T-helper 2 cell (primary cell): ENCODE results near the gene PPP2R5C.

ENCODE experiments used
- DNase-seq, 5 experiments: peaks; one replicate each; pipeline versions ENCODE4 v3.0.0 to v3.0.0-alpha.2; 2012 to 2022

Gene PPP2R5C

DNA sequence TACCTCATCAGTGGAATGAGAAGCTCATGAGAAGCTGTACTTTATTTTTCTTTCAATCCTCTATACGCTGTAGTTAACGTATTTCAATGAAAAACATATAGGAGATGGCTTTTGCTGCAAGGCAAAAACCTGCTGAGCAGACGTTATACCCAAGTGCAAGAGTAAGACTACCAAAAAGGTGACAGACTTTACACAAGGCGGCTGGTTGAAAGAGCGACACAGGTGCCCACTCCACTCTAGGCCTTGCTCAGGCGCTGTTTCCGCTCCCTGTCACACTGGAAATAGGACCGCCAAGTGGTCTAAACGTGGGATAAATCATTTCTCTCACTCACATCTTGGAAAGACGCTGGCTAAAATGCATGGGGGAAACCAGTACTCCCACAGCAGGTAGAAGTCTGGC, 54.5 kb downstream of the PPP2R5C start:
- peak in 2 of 5 experiments; percentile 58 to 72 for DNase-seq

- peak in 3 of 5 experiments; percentile 32 to 94 (median 71) for DNase-seq
Observed at GRCh38 chr14:101817501-101818001, 56.0 kb downstream of the PPP2R5C start.

- peak; percentile 39 to 97 (median 81) for DNase-seq
Observed at GRCh38 chr14:101819251-101819990, 57.9 kb downstream of the PPP2R5C start.

GRCh38 chr14:101820283-101820798, 58.8 kb downstream of the PPP2R5C start:
- peak in 2 of 5 experiments; percentile 49 to 83 for DNase-seq

DNA sequence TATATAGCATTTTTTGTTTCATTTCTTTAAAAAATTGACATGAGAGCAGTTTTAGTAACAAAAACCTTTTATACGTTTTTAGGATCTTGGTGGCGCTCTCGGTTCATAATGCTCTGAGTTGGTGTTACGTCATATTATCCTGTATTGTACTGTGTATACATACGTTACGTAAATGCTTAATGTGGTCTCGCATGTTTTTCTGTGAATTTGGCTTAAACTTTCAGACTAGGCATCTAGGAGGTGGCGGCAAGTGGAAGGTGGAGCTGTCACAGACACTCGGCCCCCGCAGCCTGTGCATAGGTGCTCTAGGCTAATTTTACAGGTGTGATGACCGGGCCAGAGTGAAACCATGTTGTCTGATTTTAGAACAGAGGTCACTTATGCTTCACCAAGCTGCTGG, 60.0 kb downstream of the PPP2R5C start:
- peak in 4 of 5 experiments; percentile 33 to 90 (median 70) for DNase-seq

DNA sequence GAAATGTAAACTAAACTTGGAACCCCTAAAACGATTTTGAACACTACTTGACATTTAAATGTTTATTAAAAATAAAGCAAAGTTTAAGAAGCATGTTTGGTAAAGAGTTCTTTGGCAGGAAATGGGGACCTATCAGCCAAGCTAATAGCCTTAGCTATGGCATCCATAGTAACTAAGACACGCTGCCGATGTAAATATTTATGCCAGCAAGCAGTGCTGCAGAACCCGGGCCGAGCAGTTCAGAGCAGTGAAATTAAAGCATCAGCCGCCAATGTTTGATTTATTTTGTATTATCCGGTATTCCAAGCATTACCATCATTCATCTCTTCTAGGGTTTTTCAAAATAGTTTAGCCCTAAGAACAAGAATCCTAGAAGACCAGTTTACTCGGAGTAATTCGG, 61.6 kb downstream of the PPP2R5C start:
- DNase-seq: peak in 3 of 5 experiments; percentile 30 to 74 (median 54)

DNA sequence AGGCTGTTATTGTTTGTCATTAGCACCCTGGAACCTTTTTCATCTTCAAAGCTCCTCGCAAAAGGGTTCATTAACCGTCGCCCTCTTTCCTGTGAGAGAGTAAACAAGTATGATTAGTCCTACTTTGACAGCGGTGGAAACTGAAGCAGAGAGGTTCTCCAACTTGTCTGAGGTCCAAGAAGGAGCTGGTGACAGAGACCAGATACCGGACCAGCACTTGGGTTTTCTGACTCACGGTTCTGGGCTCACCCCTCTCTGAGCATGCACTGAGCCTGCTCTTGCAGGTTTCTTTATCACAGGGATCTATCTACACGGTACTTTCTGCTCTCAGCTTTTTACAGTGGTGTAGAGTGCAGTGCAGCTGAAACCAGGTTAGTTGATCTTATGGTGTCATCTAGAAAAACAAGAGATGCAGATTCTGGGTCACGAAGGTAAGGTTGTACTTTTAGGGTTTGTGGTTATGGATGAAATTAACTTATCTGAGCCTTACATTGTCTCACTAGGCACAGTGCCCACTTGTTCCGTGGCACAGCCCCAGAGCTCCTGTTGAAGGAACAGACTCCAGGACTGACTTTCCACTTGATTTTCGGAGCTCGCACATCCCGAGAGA, 62.1 kb downstream of the PPP2R5C start:
- peak in 4 of 5 experiments; percentile 58 to 96 (median 78) for DNase-seq

DNA sequence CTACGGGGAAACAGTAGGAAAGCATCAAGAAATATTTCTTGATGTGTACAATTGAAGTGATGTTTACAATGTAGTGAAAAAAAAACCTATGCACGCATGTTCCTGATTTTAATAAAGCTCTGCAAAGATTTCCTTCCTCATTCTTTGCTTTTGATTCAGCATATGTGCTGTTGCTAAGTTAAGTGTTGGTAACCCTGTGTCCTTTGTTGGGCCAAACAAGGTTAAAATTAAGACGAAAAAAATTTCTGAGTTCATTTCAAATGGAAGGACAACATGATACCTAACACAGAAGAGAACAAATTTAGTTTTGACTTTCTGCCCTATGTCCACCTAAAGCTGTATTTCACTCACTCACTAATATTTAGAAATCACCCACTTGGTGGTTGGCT, 62.8 kb downstream of the PPP2R5C start:
- DNase-seq: no peak

- DNase-seq: peak in 1 of 5 experiments; percentile 54
Observed at GRCh38 chr14:101825797-101826196, 64.3 kb downstream of the PPP2R5C start.

GRCh38 chr14:101826351-101826750, 64.8 kb downstream of the PPP2R5C start:
- no peak for DNase-seq

DNA sequence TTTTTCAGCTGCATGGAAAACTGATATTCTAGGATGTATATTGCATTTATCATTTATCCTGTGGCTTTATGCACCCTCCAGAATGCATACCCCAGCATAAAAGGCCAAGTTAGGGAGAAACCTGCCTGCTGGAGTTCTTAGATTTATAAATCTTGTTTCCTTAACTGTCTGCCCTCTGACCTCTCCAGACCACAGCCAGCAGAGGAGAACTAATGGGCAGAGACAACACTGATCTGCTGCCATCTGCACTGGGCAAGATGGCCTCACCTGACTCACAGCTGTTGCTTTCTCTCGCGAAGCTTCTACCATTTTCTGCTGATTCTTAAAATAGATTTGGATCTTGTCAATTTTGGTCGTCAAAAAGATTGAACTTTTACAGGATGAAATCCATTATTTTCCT, 65.8 kb downstream of the PPP2R5C start:
- no peak for DNase-seq

- no peak for DNase-seq
Observed at GRCh38 chr14:101828046-101828445, 66.5 kb downstream of the PPP2R5C start.

DNA sequence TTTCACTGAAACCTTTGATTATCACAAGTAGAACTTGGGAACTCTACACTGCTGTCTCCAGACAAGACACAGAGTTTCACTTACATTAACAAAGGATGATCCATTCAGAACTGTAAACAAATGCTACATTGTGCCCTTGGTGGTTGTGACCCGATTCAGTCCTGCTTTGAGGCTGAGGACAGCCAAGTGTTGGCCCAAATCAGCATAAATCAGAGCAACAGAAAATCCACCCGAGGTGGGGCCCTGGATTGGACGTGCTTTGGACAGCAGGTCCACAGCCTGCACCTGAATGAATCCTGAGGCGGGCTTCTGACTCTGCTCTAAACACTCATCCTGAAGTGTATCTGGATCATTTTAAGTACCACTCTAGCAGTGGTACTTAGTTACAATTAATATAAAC, 68.8 kb downstream of the PPP2R5C start:
- no peak for DNase-seq

- no peak for DNase-seq
Observed at GRCh38 chr14:101833045-101833444, 71.5 kb downstream of the PPP2R5C start.

DNA sequence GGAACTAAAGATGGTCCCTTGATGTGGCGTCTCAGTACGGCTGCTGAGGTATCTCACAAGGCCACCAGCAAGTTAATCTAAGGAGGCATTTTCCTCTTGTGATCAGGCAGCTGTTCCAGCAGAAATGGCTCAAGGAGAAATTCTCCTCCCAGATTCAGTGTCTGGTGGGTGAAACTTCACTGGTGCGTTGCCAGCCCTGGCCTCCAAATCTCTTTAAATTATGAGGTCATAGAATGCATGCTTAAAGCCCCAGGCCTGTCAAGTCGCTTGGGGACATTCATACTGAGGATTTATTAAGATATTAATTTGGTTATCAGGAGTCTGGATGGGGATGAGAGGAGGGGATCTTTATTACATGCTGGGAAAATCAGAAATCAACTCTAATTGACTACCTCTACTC, 72.9 kb downstream of the PPP2R5C start:
- DNase-seq: no peak

DNA sequence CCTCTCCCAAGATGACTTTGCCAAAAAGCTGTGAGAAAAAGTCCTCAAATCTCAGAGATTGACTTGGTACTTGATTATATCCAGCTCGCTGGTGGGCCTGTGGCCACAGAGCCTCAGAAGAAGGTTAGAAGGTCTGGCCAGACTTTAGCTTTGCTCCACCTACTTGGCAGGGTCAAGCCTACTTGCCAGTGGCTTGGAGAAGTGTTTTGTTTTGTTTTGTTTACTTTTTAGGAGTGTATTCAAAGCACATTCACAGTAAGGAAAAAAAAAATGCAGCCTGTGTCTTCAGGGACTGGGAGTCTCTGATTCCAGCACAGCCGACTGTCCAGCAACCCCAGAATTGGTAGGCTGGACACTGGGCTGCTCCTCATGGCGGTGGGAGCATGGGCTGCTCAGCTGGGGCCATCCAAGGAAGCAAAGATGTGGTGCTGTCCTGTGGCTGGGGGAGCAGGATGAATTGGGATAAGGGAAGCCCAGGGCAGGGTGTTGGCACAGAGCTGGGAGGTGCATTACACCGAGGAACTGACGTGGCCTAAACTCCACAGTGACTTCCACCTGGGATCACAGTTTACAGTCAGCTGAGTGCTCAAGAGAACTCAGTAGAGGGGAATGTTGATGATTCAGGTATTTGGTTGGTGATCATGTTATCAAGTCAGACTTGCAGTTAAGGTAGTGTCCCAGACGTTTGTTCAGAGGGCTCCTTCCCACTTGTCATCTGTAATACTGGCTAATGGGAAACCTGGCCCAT, 73.5 kb downstream of the PPP2R5C start:
- DNase-seq: no peak

DNA sequence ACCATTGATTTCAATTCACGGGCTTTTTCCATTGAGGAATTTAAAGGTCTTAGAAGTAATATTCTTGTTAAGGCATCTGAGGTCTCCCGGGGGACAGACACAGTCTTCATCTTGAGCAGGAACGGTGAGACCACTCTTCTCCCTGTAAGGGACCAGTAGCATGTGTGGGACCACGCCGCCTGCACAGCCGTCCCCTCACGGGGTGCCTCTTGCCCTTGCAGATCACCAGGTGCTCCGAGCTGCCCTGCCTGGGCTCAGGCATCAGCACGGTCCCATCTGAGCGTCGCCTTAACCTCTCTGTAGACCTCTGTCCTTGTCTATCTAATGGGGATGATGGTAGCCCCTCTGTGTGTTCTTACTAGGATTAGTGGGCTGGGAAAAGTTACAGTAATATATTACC, 74.1 kb downstream of the PPP2R5C start:
- DNase-seq: no peak

DNA sequence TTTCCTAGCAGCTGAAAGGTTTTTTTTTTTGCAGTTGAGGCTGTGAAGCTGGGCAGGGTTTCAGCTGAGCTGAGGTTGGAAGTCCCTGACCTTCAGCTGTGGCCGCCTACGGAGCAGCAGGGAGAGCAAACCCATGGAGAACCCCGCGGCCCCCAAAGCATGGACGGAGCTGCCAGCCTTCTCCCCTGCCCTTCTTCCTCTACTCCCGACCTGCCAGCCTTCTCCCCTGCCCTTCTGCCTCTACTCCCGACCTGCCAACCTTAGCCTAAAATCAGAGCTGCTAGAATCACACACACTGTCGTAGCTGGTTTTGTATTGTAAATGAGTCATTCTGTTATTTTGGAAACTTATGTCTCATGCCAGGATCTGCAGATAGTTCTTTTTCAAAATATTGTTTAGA, 74.6 kb downstream of the PPP2R5C start:
- DNase-seq: no peak

GRCh38 chr14:101838476-101838875, 77.0 kb downstream of the PPP2R5C start:
- no peak for DNase-seq

DNA sequence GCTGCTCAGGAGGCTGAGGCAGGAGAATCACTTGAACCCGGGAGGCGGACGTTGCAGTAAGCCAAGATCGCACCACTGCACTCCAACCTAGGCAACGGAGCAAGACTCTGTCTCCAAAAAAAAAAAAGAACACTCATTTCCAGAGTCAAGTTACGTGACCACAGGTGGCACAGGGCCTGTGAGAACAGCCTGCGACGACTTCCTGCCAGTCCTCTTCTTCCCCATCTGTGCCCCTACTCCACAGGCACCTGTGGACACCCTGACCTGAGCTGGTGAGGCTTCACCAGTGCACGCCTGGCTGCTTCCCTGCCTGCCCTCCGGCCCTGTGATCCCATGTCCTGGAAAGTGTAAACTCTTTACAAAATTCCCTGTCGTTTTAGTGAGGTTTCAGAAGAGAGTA, 77.7 kb downstream of the PPP2R5C start:
- peak in 3 of 5 experiments; percentile 37 to 92 (median 42) for DNase-seq

- DNase-seq: no peak
Observed at GRCh38 chr14:101839661-101840060, 78.2 kb downstream of the PPP2R5C start.

- no peak for DNase-seq
Observed at GRCh38 chr14:101840649-101841369, 79.3 kb downstream of the PPP2R5C start.
